ENCODE measurements around the gene DAP. TPM values are rescaled to one million over a fixed set of nuclear protein-coding genes. Genes with fewer than 3 reads are reported as not detected.

DAP gene
- total and polyA plus RNA-seq, 4 donors, result 36.6 to 122 (median 101) TPM

GRCh38 chr5:10648806-10649665 lies 112.0 kb downstream of the DAP start:
- Histone ChIP-seq H3K4me3 (ENCODE audit: low read depth in 1 of 3, low read length in 3 of 3) (no peak overlapping the region), H3K9me3 (ENCODE audit: control insufficient read depth in 4 of 4, low read length in 3 of 4) (no peaks in the 10 kb centered on the region), H3K27me3 (ENCODE audit: control insufficient read depth in 4 of 4, insufficient read depth in 4 of 4, low read length in 3 of 4) (no peaks in the 10 kb centered on the region), H3K27ac (ENCODE audit: low read depth in 1 of 2, low read length in 2 of 2) (no peak overlapping the region), H3K4me1 (ENCODE audit: control insufficient read depth in 4 of 4, insufficient read depth in 4 of 4, low read length in 3 of 4) (peaks cover 0 to 5% (median 0%) of the 10 kb centered on the region in 4 donors), H3K36me3 (ENCODE audit: control insufficient read depth in 4 of 4, insufficient read depth in 3 of 4, low read depth in 1 of 4, low read length in 3 of 4) (no peaks in the 10 kb centered on the region), H3K9ac (ENCODE audit: low read depth in 1 of 2, low read length in 2 of 2) (no peak overlapping the region)
- TF ChIP-seq, protein P1, sequence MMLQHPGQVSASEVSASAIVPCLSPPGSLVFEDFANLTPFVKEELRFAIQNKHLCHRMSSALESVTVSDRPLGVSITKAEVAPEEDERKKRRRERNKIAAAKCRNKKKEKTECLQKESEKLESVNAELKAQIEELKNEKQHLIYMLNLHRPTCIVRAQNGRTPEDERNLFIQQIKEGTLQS (IDR thresholded peaks at IDR 0.05), result no peak
- no peak for TF ChIP-seq RAD21 (IDR thresholded peaks at IDR 0.05)
- no peak for TF ChIP-seq FOXA1 (IDR thresholded peaks at IDR 0.05)
- TF ChIP-seq, protein P2, sequence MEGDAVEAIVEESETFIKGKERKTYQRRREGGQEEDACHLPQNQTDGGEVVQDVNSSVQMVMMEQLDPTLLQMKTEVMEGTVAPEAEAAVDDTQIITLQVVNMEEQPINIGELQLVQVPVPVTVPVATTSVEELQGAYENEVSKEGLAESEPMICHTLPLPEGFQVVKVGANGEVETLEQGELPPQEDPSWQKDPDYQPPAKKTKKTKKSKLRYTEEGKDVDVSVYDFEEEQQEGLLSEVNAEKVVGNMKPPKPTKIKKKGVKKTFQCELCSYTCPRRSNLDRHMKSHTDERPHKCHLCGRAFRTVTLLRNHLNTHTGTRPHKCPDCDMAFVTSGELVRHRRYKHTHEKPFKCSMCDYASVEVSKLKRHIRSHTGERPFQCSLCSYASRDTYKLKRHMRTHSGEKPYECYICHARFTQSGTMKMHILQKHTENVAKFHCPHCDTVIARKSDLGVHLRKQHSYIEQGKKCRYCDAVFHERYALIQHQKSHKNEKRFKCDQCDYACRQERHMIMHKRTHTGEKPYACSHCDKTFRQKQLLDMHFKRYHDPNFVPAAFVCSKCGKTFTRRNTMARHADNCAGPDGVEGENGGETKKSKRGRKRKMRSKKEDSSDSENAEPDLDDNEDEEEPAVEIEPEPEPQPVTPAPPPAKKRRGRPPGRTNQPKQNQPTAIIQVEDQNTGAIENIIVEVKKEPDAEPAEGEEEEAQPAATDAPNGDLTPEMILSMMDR (IDR thresholded peaks at IDR 0.05; ENCODE audit: low read depth, low read length, missing input control), result no peak
- TF ChIP-seq EGR1 (IDR thresholded peaks at IDR 0.05; ENCODE audit: low read depth in 2 of 2), result no peak
- TF ChIP-seq FOXA2 (IDR thresholded peaks at IDR 0.05), result no peak
- TF ChIP-seq NR2F2 (IDR thresholded peaks at IDR 0.05), result no peak
- TF ChIP-seq TAF1 (conservative IDR thresholded peaks at IDR 0.05), result no peak
- TF ChIP-seq, protein P3, sequence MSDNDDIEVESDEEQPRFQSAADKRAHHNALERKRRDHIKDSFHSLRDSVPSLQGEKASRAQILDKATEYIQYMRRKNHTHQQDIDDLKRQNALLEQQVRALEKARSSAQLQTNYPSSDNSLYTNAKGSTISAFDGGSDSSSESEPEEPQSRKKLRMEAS (IDR thresholded peaks at IDR 0.05), result no peak
- TF ChIP-seq, protein P4, sequence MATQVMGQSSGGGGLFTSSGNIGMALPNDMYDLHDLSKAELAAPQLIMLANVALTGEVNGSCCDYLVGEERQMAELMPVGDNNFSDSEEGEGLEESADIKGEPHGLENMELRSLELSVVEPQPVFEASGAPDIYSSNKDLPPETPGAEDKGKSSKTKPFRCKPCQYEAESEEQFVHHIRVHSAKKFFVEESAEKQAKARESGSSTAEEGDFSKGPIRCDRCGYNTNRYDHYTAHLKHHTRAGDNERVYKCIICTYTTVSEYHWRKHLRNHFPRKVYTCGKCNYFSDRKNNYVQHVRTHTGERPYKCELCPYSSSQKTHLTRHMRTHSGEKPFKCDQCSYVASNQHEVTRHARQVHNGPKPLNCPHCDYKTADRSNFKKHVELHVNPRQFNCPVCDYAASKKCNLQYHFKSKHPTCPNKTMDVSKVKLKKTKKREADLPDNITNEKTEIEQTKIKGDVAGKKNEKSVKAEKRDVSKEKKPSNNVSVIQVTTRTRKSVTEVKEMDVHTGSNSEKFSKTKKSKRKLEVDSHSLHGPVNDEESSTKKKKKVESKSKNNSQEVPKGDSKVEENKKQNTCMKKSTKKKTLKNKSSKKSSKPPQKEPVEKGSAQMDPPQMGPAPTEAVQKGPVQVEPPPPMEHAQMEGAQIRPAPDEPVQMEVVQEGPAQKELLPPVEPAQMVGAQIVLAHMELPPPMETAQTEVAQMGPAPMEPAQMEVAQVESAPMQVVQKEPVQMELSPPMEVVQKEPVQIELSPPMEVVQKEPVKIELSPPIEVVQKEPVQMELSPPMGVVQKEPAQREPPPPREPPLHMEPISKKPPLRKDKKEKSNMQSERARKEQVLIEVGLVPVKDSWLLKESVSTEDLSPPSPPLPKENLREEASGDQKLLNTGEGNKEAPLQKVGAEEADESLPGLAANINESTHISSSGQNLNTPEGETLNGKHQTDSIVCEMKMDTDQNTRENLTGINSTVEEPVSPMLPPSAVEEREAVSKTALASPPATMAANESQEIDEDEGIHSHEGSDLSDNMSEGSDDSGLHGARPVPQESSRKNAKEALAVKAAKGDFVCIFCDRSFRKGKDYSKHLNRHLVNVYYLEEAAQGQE (IDR thresholded peaks at IDR 0.05), result no peak
- TF ChIP-seq, protein P5, sequence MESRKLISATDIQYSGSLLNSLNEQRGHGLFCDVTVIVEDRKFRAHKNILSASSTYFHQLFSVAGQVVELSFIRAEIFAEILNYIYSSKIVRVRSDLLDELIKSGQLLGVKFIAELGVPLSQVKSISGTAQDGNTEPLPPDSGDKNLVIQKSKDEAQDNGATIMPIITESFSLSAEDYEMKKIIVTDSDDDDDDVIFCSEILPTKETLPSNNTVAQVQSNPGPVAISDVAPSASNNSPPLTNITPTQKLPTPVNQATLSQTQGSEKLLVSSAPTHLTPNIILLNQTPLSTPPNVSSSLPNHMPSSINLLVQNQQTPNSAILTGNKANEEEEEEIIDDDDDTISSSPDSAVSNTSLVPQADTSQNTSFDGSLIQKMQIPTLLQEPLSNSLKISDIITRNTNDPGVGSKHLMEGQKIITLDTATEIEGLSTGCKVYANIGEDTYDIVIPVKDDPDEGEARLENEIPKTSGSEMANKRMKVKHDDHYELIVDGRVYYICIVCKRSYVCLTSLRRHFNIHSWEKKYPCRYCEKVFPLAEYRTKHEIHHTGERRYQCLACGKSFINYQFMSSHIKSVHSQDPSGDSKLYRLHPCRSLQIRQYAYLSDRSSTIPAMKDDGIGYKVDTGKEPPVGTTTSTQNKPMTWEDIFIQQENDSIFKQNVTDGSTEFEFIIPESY (IDR thresholded peaks at IDR 0.05), result no peak
- no peak for TF ChIP-seq GABPA (IDR thresholded peaks at IDR 0.05 in 1 of 2, conservative IDR thresholded peaks at IDR 0.05 in 1 of 2)
- TF ChIP-seq JUND (IDR thresholded peaks at IDR 0.05), result no peak
- TF ChIP-seq RXRA (IDR thresholded peaks at IDR 0.05), result no peak
- no peak for TF ChIP-seq YY1 (IDR thresholded peaks at IDR 0.05)
- no peak for TF ChIP-seq SP1 (IDR thresholded peaks at IDR 0.05)
- no peak for TF ChIP-seq HNF4A (conservative IDR thresholded peaks at IDR 0.05)
- TF ChIP-seq HNF4G (IDR thresholded peaks at IDR 0.05), result no peak
- DNase-seq (ENCODE audit: low spot score), result no peak
- 56% methylated on average over 60 of the region's 60 CpGs for WGBS
